ENCODE measurements around the gene CREB3L2. TPM values are rescaled to one million over a fixed set of nuclear protein-coding genes. Genes with fewer than 3 reads are reported as not detected.

Gene CREB3L2
- total RNA-seq, 1 donor from 2014 or later = 61.8 TPM

DNA sequence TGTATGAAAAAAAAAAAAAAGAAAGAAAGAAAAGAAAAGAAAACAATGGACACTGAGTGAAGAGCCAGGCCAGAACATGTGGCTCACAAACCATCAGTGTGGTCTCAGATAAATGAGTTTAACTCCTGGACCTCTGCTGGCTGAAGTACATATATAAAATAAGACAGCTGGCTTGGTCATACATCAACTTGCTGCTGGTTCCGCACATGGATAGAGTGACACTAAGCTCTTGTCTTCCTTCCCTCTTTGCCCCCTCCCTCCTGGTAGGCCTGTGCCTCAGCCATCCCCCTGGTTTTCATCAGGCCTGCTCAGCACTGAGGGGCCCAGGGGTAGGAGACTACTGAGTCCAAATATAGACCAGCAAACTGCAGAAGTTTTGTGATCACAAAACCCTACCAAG, 97.1 kb downstream of the CREB3L2 start:
- intact Hi-C loops (cut with DNase I) = loop anchor here (5.0 kb wide), 1 partner anchor 107 kb away; no protein-coding TSS in a partner anchor
- H3K4me1 ChIP-seq = peaks cover 3% of the 10 kb centered on the region
- DNase-seq = no peak
- H3K9me3 ChIP-seq = no peaks in the 10 kb centered on the region
- peaks cover 91% of the 10 kb centered on the region for H3K36me3 ChIP-seq
- TF ChIP-seq, protein P1, sequence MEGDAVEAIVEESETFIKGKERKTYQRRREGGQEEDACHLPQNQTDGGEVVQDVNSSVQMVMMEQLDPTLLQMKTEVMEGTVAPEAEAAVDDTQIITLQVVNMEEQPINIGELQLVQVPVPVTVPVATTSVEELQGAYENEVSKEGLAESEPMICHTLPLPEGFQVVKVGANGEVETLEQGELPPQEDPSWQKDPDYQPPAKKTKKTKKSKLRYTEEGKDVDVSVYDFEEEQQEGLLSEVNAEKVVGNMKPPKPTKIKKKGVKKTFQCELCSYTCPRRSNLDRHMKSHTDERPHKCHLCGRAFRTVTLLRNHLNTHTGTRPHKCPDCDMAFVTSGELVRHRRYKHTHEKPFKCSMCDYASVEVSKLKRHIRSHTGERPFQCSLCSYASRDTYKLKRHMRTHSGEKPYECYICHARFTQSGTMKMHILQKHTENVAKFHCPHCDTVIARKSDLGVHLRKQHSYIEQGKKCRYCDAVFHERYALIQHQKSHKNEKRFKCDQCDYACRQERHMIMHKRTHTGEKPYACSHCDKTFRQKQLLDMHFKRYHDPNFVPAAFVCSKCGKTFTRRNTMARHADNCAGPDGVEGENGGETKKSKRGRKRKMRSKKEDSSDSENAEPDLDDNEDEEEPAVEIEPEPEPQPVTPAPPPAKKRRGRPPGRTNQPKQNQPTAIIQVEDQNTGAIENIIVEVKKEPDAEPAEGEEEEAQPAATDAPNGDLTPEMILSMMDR (IDR thresholded peaks at IDR 0.05) = no peak
- H3K4me3 ChIP-seq = no peak overlapping the region
- no peaks in the 10 kb centered on the region for H3K27me3 ChIP-seq
- no peak overlapping the region for H3K27ac ChIP-seq
- no peak for ATAC-seq

DNA sequence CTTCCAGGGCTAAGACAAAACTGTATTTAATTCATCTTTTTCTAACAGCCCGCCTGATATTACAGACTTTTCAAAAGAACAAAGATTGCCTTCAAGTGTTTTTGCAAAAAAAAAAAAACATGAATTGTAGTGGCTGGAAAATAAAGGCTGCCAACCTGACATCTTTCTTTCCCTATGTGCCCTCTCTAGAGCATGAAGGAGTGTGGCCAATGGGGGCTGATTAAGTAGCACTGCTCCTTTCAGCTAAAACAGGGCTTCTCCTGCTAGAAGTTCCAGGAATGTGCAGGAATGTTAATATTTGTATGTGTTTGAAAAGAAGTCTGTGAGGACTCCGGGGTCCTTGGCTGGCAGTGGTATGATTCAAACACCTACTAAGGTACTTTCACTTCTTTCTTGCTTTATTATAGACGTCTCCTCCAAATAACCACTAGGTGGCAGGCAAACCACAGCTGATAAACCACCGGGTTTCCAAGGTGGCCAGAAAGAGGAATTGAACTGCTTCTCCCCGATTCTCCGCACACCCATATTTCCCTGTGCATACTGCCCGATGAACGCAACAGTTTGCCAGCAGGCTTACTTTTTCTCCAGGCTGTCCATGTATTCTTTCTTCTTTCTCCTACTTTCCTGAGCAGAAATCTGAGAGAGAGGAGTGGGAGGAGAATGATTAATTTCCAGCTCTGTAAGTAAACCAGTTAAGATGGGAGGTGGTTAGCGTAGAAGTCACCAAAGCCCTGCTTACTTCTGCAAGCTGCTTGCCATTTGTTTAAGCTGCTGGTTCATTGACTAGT, 98.3 kb downstream of the CREB3L2 start:
- no peak overlapping the region for H3K4me3 ChIP-seq
- H3K27ac ChIP-seq = no peak overlapping the region
- H3K9me3 ChIP-seq = no peaks in the 10 kb centered on the region
- no peaks in the 10 kb centered on the region for H3K27me3 ChIP-seq
- ATAC-seq = peak; percentile 87
- H3K4me1 ChIP-seq = peaks cover 11% of the 10 kb centered on the region
- intact Hi-C loops (cut with DNase I) = loop anchor here (5.0 kb wide), 1 partner anchor 109 kb away; no protein-coding TSS in a partner anchor
- DNase-seq = no peak
- TF ChIP-seq, protein P1 (IDR thresholded peaks at IDR 0.05) = peak; percentile 80
- H3K36me3 ChIP-seq = peaks cover 86% of the 10 kb centered on the region

DNA sequence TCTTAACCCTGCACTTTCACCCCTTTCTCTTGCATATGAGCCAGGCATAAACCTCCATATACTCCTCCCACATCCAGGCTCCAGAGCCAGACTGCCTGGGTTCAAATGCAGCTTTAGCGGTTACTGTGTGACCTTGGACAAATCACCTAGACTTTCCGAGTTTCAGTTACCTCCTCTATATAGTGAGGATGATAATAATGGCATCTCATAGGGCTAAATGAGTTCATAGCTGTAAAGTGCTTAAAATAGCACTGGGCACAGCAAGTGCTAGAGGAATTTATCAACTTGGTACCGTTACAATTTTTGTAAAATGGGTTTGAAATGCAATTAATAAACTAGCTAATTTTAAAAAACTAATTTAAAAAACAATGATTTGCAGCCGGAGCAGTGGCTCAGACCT, 101.7 kb downstream of the CREB3L2 start:
- no peak for DNase-seq
- Histone ChIP-seq H3K4me1 (peaks cover 13% of the 10 kb centered on the region), H3K36me3 (peaks cover 86% of the 10 kb centered on the region), H3K27me3 (no peaks in the 10 kb centered on the region), H3K4me3 (no peak overlapping the region), H3K27ac (no peak overlapping the region), H3K9me3 (no peaks in the 10 kb centered on the region)
- intact Hi-C loops (cut with DNase I) = loop anchor here (5.0 kb wide), 1 partner anchor 112 kb away; no protein-coding TSS in a partner anchor
- ATAC-seq = no peak
- TF ChIP-seq, protein P1 (IDR thresholded peaks at IDR 0.05) = no peak

DNA sequence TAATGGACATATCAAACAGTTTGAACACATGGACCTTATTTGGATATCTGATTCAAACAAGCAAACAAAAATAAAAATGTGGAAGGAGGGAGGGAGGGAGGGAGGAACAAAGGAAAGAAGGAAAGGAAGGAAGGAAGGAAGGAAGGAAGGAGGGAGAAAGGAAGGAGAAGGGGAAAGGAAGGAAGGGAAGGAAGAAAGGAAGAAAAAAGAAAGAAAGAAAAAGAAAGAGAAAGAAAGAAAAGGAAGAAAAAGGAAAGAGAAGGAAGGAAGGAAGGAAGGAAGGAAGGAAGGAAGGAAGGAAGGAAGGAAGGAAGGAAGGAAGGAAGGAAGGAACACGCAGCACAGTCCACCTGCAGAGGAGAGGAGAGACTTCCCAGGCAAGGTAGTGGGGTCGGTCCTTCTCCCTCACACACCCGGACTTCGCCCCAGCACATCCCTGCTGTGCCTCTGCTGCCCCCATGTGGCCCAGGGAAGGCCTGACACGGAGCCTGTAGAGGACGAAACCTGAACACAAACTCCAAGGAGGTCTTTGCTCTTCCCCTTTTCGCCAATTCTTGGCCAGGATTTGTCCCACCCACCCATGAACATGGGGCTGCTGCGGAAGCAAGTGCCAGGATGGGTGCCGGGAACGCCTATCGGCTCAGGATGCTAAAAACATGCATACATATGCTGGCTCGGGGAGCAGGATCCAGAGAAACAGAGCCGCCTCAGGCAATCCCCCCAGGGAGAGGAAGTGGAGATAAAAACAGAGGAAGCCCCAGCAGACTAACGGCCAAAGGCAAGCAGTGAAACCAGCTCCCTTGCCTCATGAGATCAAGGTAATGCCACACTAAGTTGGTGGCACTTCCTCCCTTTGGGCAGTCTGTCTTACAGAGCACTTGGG, 102.8 kb downstream of the CREB3L2 start:
- Histone ChIP-seq H3K27me3 (no peaks in the 10 kb centered on the region), H3K36me3 (peaks cover 82% of the 10 kb centered on the region), H3K4me1 (peaks cover 13% of the 10 kb centered on the region), H3K9me3 (no peaks in the 10 kb centered on the region), H3K4me3 (no peak overlapping the region), H3K27ac (no peak overlapping the region)
- ATAC-seq (peak; percentile 95), DNase-seq (peak; percentile 87)
- TF ChIP-seq, protein P1 (IDR thresholded peaks at IDR 0.05) = peak; percentile 86
- intact Hi-C loops (cut with DNase I) = no loop called here

DNA sequence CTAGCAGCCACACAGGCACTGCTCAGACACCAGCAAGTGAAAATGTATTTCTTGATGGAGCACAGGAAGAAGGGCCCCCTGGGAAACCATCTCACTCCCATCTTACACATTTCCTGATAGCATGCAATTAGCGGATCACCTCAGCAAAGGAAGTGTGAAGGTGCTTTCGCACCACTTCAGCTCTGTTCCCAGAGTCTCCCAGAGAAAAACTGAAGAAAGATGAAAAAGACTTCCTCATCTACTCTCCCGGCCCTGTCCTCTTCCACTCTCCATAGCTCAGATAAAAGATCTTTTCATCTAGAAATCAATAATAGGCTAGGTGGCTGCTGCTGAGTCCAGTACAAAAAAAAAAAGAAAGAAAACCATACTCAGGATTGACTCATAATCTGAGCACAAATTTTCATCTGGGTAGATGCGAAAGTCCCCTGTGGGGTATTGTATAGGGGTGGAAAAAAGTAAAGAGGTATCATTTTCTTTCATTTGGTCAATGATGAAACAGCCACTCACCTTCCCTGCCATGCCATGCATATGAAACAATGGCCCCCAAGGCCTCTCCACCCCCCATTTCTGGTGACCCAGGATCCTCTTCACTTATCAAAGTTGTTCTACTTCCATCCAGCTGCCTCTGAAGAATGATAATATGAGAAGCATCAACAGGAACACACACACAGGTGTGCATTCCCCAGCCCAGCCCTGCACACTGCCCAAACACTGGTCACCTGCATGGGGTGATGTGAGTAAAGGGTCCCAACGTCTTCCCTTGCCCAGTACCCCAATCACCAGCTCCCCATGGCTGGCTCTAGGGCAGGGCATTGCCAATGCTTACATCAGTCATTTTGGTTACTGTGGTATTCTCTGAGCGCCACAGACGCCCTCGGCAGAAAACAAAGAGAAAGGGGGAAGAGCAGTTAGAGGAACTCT, 106.3 kb downstream of the CREB3L2 start:
- H3K4me1 ChIP-seq = peaks cover 10% of the 10 kb centered on the region
- ATAC-seq (peak; percentile 37), DNase-seq (no peak)
- no peaks in the 10 kb centered on the region for H3K9me3 ChIP-seq
- intact Hi-C loops (cut with DNase I) = no loop called here
- H3K36me3 ChIP-seq = peaks cover 68% of the 10 kb centered on the region
- no peak overlapping the region for H3K27ac ChIP-seq
- no peak overlapping the region for H3K4me3 ChIP-seq
- TF ChIP-seq, protein P1 (IDR thresholded peaks at IDR 0.05) = no peak
- H3K27me3 ChIP-seq = no peaks in the 10 kb centered on the region
